HS-5 (cell line): ENCODE results near the gene PLAAT3.
A peak's percentile ranks its signal among the peaks of the same experiment; 100 is the strongest.
"Not testable (repeated sequence)": the region's sequence is repeated elsewhere in the genome, so short reads cannot be mapped to it uniquely, and the experiment has no call there.

Experiments
- DNase-seq: peaks from one replicate; pipeline ENCODE4 v3.0.0-alpha.2; 2012; ENCODE audit warnings: low read depth

PLAAT3 gene

DNA sequence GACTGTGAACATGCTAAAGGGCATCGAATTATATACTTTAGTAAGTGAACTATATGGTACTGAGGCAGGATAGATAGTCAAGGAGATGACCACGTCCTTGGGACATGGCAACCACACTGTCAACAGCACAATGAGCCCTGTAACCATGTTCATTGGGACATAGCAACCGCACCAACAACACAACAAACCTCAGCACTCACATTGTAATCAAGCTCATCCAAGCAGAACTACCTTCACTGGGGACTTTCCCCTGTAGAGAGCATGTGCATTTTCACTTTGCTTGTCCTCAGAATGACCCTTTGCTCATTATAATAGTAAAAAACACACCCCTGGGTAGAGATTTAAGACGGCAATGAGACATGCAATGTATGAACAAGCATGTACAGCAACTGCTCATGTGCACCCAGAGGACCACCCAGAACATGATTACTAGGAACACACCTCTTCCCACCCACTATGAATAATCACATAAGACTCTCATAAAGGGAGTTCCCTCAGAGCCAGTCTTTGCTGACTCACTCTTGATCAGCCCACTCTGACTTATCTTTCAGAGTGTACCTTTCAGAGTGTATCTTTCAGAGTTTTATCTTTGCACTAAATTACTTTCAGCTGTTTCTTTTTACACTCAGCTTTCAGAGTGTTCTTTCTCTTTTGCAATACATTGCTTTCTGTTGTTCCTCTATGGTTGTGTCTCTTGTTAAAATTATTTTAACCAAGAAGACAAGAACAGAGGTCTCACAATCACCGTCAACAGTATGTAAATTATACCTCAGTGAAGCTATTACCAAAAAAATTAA is 47.0 kb downstream of the PLAAT3 start:
- peak; percentile 78 for DNase-seq

DNA sequence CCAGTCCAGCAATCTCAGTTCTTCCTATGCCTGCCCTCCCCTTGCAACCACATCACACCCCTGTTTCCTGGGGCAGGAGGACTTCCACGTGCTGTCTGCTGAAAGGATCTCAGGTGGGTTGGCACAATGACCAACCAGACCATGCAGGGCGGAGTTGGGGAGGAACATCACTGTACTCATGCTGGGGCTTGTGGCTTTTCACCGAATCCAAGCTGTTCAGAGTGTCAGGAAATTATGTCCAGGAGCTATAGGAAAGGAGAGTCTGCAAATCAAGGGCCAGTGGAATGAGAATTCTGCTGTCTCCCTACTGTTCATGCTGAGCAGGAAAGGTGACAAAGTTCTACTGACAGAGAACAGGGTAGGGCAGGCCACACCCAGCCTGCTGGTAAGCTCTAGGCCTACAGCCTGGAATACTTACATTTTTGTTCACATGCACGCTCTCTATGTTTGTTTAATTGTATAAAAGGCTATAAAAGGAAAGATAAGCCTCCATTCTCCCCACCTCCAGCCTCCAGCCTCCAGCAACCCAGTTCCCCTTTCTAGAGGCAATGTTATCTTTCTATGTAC is 49.4 kb downstream of the PLAAT3 start:
- DNase-seq, result no peak

DNA sequence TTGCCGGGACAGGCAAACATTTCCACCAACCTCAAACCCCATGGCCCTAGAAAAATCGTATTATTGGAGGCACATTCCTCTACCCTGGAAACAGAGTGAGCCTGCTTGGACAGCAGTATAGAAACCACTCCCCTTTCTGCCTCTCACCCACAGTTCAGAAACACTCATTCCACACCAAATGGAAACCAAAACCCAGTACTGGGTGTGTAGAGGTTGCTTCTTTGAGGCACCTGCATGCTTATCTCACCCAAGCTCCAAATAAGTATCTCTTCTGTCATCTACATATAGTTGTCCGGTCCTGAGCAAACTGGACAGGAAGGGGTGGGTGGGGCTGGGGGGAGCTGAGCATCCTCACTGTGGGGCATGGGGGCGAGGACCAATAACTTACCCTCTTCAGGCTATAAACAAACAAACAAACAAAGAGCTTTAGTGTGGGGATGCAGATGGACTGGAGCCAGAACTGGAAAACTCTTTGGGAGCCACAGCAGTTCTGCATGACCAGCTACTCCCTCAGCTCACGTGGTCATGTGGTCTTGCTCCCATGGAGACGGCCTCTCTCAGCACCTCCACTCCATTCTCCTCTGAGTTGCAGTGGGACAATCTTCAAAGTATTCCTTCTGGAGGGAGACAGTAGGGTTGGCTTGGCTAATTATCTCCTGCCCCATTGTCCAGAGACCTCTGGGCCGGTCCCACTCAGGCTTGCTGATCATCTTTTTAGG is 50.0 kb downstream of the PLAAT3 start:
- no peak for DNase-seq

DNA sequence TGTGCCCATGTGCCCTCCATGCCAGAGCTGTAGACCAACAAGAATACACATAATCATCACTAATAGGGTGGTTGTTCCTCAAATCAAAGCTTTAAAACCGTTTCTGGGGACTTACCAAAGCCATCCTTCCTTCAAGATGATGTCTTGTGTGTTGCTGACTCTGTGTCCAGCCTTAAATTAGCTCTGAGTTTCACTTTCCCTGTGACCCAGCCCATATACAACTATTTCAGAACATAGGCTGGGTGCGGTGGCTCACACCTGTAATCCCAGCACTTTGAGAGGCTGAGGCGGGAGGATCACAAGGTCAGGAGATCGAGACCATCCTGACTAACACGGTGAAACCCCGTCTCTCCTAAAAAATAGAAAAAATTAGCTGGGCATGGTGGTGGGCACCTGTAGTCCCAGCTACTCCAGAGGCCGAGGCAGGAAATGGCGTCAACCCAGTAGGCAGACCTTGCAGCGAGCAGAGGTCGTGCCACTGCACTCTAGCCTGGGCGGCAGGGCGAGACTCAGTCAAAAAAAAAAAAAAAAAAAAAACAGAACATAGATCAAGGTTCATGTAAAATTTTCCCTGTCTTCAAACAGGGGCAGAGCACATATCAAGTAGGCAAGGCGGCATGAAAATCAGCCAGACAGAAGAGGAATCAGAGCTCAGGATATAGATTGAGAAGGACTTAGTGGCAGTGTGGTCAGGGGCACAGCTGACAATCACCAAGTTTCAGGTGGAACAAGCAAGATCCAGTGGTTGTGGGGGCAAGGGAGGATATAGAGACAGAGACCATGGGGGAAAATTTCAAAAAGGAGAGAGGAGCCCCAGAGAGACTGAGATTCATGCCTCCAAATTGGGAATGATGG is 50.8 kb downstream of the PLAAT3 start, which contains the start of gene PLAAT2:
PLAAT2 (minus strand) TSS at position 179 of the 855 bp plus-strand sequence; CDS start at position 124, 55 bp downstream.
- no peak for DNase-seq

DNA sequence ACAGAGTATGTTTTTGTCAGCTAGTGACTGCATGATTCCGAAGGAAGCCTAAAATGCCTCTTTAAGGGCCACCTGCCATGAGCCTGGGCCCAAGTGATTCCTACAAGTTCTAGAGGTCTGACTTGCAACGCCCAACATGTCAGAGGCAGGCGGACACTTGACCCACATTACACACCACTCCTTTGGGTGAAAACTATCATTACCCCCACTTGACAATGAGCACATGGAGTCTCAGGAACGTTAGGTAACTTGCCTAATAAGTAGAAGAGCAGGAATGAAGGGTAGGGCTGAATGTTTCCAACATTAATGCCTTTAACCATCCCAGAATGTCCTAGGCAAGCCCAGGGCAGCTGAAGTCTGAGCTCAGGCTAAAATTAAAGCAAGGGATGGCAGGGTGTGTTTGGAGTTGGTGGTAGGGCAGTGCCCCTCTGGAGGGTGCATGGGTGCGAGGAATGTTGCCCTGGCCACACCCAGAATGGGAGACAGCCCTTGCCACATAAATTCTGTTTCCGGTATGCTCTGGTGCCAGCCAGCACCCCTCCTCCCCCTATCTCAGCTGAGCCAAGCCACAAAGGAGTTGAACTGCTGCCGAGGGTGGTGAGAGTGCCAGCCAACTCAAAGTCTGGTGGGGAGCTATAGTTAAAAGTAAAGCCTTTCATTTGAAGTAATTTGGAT is 53.6 kb downstream of the PLAAT3 start:
- DNase-seq, result no peak

DNA sequence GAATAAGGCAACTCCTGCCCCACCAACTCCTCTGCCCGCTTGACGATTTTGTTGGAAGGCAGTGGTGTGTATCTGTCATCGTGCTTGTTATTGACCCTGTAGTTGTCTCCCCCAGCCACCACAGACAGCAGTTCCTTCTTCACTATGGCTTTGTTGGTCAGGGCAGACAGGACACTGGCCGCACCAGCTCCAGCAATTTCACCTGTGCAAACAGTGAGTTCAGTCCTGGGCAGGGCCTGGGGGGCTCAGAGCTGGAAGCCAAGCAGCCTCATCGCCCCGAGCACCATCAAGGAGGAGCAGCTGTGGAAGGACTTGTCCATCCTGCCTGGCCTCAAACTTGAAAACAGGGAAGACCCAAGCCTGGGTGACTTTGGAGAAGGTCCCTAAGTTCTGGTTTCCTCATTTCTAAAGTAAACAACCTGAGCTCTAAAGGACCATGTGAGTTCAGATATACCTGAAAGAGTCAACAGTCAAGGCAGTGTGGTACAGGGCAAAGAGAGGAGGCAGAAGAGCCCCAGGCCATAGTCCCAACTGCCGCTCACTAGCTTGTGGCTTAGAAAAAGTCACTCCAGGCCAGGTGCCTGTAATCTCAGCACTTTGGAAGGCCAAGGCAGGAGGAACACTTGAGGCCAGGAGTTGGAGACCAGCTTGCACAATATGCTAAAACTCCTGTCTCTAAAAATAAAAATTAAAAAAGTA is 55.6 kb downstream of the PLAAT3 start:
- no peak for DNase-seq

DNA sequence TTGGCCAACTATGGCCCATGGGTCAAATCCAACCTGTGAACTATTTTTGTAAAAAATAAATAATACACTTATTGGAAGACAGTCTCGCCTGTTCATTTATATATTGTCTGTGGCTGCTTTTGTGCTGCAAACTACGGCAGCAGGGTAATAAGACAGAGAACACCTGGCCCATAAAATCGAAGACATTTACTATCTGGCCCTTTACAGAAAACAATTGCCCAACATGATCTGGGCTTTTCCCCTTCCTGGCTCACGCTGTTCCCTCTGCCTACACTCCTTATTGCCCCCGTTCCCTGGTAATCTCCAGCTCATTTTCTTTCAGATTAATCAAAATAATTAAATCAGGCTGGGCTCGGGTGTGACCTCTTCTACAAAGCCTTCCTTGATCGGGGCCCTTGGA is 56.7 kb downstream of the PLAAT3 start:
- no peak for DNase-seq

DNA sequence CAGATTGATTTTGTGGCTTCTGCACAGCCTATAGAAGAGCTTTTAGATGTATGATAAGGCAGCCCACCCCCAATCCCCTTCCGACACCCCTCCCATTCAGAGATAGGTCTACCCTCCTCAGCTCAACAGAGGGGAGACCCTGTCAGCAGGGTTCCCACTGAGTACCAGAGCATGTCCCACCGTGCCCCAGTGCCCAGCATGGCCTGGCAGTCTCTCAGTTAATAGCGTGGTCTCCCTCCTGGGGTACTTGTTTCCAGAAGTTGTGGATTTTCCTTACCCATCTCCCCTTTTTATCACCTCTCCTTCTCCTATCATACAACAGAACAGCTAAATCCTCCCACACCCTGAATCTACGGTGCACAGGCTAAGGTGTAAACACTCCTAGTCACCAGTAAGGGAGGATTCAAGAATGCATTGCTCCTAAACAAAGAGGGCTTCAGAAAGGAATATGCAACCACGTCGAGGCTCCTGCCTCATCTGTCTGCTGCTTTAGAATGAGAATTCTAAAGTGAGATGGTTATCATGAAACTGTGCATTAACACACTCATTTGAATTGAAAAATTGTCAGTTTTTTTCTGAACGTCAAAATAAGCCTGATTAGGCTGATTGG is 57.7 kb downstream of the PLAAT3 start:
- no peak for DNase-seq

DNA sequence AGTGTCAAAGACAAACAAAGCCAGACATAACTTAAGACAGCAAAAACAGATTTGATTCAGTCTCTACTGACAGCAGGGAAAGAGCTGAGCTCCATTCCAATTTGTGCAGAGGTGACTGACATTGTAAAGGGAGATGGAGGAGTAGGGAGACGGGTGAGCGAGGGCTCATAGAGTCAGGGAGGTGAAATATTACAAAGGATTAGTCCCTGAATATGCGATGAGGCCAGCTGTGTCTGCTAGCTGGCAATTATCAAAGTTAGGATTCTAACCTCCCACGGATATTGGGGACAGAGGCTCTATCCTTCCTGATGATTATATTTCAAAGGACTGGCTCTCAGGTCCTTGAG is 59.4 kb downstream of the PLAAT3 start:
- DNase-seq, result no peak

DNA sequence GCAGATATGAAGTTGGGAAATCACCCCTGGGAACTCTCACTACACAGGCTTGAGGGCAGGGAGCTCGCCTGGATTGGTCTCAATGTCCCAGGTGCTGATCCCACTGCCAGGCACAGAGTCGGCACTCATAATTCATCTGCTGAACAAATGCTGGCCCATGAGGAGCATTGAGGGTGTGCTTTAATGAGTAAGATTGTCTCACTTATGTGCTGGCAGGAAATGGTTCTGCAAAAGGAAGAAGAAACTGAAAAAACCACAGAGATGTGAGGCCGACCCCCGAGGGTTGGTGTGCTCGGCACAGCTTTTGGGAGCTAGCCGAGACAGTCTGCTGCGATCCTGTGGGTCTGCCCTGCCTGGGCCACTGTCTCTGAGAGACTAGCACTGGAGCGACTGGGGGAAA is 60.5 kb downstream of the PLAAT3 start:
- no peak for DNase-seq

DNA sequence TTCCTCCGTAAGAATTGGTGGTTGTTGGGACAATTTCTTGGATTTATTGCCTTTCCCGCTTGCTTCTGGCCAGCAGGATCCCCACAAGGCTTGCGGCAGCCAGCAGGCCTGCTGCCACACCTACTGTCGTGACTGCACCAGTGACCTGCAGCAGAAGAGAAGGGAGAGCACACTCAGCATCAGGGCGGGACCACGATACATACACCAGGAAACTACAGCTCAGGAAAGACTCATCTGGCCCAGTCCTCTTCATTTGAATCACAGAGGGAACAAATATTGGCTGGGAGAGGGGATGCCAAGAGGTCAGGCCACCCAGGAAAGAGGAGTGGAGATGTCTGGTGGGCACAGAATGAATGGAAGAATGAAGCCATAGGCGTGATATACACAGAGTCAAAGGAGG is 61.3 kb downstream of the PLAAT3 start:
- DNase-seq, result no peak

DNA sequence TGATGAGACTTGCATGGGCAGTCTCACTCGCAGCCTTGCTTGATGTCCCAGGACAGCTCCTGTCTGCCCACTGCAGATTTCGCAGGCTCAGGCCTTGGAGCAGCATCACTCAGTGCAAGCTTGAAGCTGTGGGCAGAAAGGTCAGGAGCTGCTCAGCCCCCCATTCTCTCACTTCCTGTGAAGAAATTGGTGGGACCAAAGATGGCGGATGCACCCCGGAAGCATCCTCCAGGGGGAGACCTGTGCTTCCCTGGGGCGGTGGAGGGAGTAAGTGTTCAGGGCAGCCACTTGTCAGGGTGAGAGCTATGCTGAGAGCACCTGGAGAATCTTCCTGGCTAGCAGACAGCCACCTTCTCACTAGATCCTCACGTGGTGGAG is 62.4 kb downstream of the PLAAT3 start:
- DNase-seq, result no peak

DNA sequence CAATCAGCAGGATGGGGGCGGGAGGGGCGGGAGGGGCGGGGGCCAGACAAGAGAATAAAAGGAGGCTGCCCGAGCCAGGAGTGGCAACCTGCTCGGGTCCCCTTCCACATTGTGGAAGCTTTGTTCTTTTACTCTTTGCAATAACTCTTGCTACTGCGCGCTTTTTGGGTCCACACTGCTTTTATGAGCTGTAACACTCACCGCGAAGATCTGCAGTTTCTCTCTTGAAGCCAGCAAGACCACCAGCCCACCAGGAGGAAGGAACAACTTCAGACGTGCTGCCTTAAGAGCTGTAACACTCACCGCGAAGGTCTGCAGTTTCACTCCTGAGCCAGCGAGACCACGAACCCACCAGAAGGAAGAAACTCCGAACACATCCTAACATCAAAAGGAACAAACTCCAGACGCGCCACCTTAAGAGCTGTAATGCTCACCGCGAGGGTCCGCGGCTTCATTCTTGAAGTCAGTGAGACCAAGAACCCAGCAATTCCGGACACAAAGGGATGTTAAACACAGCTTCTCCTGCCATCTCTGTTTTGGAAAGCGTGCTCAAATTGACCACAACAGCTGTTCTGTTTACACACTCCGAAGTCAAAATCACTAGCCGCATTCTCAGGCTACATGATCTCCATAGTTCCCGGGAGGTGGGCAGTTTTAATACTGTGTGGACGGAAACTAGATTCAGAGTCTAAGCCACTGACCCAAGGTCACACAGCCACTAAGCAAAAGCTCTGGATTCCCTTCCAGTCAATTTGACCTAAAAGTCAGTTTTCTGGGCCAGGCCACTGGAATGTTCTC is 62.9 kb downstream of the PLAAT3 start:
- DNase-seq, result no peak

DNA sequence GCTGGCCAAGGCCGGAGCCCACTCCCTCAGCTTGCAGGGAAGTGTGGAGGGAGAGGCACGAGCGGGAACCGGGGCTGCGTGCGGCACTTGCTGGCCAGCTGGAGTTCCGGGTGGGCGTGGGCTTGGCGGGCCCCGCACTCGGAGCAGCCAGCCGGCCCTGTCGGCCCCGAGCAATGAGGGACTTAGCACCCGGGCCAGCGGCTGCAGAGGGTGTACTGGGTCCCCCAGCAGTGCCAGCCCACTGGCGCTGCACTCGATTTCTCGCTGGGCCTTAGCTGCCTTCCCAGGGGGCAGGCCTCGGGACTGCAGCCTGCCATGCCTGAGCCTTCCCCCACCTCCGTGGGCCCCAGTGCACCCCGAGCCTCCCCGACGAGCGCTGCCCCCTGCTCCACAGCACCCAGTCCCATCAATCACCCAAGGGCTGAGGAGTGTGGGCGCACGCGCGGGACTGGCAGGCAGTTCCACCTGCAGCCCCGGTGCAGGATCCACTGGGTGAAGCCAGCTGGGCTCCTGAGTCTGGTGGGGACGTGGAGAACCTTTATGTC is 64.0 kb downstream of the PLAAT3 start:
- DNase-seq, result not testable (repeated sequence)

DNA sequence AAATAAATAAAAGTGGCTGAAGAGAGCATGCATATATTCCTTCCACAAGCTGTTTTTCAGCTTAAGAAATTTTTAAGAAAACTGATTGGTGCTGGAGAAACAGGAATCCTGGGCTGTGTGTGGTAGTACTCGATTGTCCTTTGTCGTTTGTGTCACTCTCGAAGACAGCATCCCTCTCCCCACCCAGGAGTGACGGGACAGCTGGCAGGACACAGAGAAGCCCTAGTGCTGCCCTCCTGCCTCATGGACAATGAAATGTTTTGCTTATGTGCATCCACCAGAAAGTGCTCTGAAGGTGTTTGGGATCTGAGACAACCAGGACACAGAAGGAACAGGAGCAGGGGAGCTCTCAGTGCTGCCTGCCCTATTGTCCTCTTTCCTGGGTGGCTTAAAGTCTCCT is 64.8 kb downstream of the PLAAT3 start:
- DNase-seq, result no peak

DNA sequence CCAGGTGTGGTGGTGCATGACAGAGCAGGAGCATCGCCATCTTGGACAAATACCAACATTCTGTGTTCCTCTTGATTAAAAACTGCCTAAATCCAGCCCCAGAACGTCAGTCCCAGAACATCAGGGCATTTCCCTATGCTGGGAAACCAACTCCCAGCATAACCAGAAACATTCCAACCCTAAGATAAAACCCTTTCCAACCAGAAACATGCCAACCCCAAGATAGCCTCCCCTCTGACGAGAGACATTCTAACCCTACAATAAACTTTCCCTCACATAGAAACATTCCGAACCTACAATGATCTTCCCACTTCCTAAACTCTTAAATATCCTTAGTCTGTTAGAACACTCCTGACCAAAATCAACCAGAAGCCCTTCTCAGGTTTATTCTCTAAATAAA is 66.1 kb downstream of the PLAAT3 start:
- no peak for DNase-seq

DNA sequence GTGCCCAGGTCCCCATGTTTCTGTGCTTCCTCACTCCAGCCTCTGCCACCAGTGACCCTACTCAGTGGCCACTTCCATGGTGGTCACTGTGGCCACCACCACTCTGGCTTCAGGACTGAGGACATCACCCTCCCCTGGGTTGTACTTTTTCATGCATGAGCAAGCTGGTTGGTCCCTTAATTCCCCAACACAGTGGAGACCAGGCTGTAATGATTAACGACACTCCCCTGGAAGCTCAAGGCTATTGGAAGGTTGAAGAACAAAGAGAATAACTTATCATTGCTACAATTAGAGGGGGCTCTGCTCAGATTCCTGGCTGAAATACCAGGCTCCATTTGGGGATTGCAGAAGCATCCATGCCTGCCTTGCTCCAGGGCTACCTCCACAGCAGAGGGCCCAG is 67.2 kb downstream of the PLAAT3 start:
- DNase-seq, result no peak

DNA sequence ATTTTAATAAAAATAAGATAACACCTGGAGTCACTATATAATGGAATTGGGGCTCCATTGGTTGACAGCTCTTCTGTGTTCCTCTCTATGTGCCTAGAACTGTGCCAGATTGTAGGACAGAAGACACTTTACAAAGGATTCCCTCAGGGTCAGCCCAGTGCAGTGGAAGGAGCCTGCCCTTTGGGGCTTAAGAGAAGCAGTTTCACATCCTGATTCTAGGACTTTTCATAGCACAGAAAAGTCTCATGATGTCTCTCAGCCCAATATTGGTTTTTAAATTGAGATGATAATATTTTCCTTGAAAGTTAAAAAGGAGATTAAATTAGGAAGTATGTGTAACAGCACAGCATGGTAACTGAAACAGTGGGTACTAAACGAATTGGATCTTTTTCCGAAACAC is 70.5 kb downstream of the PLAAT3 start:
- DNase-seq, result no peak

DNA sequence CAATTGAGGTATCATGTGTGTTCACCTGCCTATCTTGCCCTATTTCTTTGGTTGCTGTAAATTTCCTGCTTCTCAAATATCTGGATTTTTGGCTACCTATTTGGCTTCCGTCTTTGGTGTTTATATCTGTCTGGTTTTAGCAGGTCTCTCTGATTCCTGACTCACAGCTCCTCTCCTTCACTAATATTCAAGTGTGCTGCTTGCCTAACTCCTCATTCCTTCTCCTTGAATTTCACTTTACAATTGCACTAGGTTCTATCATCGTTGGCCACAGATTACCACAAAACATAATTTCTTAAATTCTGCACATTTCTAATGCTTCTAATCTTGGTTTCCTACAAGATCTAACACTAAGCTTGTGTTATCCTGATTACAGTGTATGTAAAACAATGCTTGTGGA is 71.7 kb downstream of the PLAAT3 start:
- DNase-seq, result not testable (repeated sequence)
